GM12878 (cell line): ENCODE results near the gene TESK2. TPM values are rescaled to one million over a fixed set of nuclear protein-coding genes. Genes with fewer than 3 reads are reported as not detected.

Experiments
- ATAC-seq: fragments of 200-7000 bp; cut with Tn5 transposase; 3 replicates; pipeline ENCODE4 v1.9.1; 2020; ENCODE audit warnings: mild to moderate bottlenecking, moderate library complexity
- BruUV-seq: library from RNA; stranded (reverse); fragments of 400-500 nt; replicated peaks from 2 replicates; lab custom pipeline; 2021; lab: Mats Ljungman, UMichigan
- CTCF ChIA-PET: fragments of 300-600 bp; sonication (Branson Sonifier 250); formaldehyde crosslinking; extraction: SDS; loops from one replicate; lab custom pipeline; 2021; ENCODE audit warnings: inconsistent platforms; lab: Yijun Ruan, JAX
- POLR2A ChIA-PET: fragments of 350-600 bp; formaldehyde crosslinking; extraction: SDS; loops from one replicate; lab custom pipeline; 2021; ENCODE audit warnings: inconsistent platforms; lab: Charles Lee
- RAD21 ChIA-PET: fragments of 300-600 bp; sonication (Branson Sonifier 250); formaldehyde crosslinking; loops from one replicate; lab custom pipeline; 2023; ENCODE audit warnings: antibody characterized with exemption; ENCODE audit not compliant: unreplicated experiment; lab: Charles Lee
- SMC1A ChIA-PET: fragments of 300-600 bp; sonication (Branson Sonifier 250); formaldehyde crosslinking; loops from one replicate; lab custom pipeline; 2023; ENCODE audit not compliant: unreplicated experiment, uncharacterized antibody; lab: Charles Lee
- DNase-seq: peaks from one replicate; pipeline ENCODE4 v3.0.0-alpha.2; 2011; ENCODE audit warnings: low read depth, low spot score
- FAIRE-seq: peaks from 3 replicates; lab custom pipeline; 2011; peaks lifted over from hg19 to GRCh38; lab: Jason Lieb, UNC
- H2AFZ ChIP-seq: 2 replicates; pipeline ENCODE4 v1.6.0; 2011; ENCODE audit warnings: low read depth, low read length, control low read depth; ENCODE audit not compliant: control insufficient read depth
- H3K27ac ChIP-seq: 2 replicates; pipeline ENCODE4 v1.5.1; 2011; ENCODE audit warnings: control low read depth; ENCODE audit not compliant: control insufficient read depth, insufficient read depth
- H3K27me3 ChIP-seq, 2 experiments: replicated peaks in 1 of 2; 2 replicates each; pipeline versions ENCODE4 v1.6.0 to v1.6.1; 2011; ENCODE audit warnings: low read length in 1 of 2; ENCODE audit not compliant: control insufficient read depth in 2 of 2, insufficient read depth in 2 of 2
- H3K36me3 ChIP-seq, 2 experiments: 2 replicates each; pipeline ENCODE4 v1.5.1; 2011; ENCODE audit warnings: low read length in 1 of 2; ENCODE audit not compliant: control insufficient read depth in 2 of 2, insufficient read depth in 2 of 2
- H3K4me1 ChIP-seq: 2 replicates; pipeline ENCODE4 v1.6.1; 2011; ENCODE audit warnings: mild to moderate bottlenecking, low read length, moderate library complexity, mixed read lengths; ENCODE audit not compliant: control insufficient read depth, insufficient read depth
- H3K4me2 ChIP-seq: 2 replicates; pipeline ENCODE4 v1.6.0; 2011; ENCODE audit warnings: control low read depth; ENCODE audit not compliant: control insufficient read depth, insufficient read depth
- H3K4me3 ChIP-seq: fragments of 200-600 bp; sonication (generic); 2 replicates; pipeline ENCODE4 v1.5.1; 2016
- H3K79me2 ChIP-seq: 2 replicates; pipeline ENCODE4 v1.6.0; 2011; ENCODE audit warnings: low read length; ENCODE audit not compliant: control insufficient read depth, insufficient read depth
- H3K9ac ChIP-seq: 2 replicates; pipeline ENCODE4 v1.8.0; 2011; ENCODE audit warnings: low read length, control low read depth, mixed read lengths; ENCODE audit not compliant: control insufficient read depth, insufficient read depth
- H3K9me3 ChIP-seq: replicated peaks from 3 replicates; pipeline ENCODE4 v1.5.1; 2011; ENCODE audit warnings: mild to moderate bottlenecking, low read length; ENCODE audit not compliant: control insufficient read depth, insufficient read depth
- H4K20me1 ChIP-seq: 2 replicates; pipeline ENCODE4 v1.6.0; 2011; ENCODE audit not compliant: control insufficient read depth, insufficient read depth
- EP300 ChIP-seq, 2 experiments: fragments of 150-350 bp in 1 of 2; IDR thresholded peaks; 2 replicates each; pipeline ENCODE4 v1.6.1; 2011 to 2012; ENCODE audit warnings: low read depth in 2 of 2, low read length in 2 of 2, borderline replicate concordance in 1 of 2, improper control_type of control experiment in 1 of 2, inconsistent platforms in 1 of 2; ENCODE audit not compliant: control insufficient read depth in 1 of 2
- EZH2 ChIP-seq: IDR thresholded peaks from 2 replicates; pipeline ENCODE4 v1.6.1; 2012; ENCODE audit warnings: low read depth, mild to moderate bottlenecking, control low read depth, inconsistent platforms, low read length, borderline replicate concordance; ENCODE audit not compliant: control insufficient read depth
- POLR2A ChIP-seq: IDR thresholded peaks from 2 replicates; pipeline ENCODE4 v1.6.1; 2011; ENCODE audit warnings: low read depth, mild to moderate bottlenecking, low read length
- POLR2AphosphoS5 ChIP-seq: IDR thresholded peaks from 2 replicates; pipeline ENCODE4 v1.6.1; 2011; ENCODE audit warnings: mild to moderate bottlenecking, low read length, inconsistent platforms
- RAD21 ChIP-seq: IDR thresholded peaks from 2 replicates; pipeline ENCODE4 v1.6.1; 2011; ENCODE audit warnings: mild to moderate bottlenecking, low read depth, low read length, moderate library complexity; ENCODE audit not compliant: insufficient read depth
- RUNX3 ChIP-seq: IDR thresholded peaks from 2 replicates; pipeline ENCODE4 v1.6.1; 2012; ENCODE audit warnings: low read length, inconsistent platforms
- SIN3A ChIP-seq: IDR thresholded peaks from 2 replicates; pipeline ENCODE4 v1.6.1; 2012; ENCODE audit warnings: low read depth, low read length, improper control_type of control experiment
- SMAD5 ChIP-seq: IDR thresholded peaks from 2 replicates; pipeline ENCODE4 v1.6.1; 2016; ENCODE audit warnings: antibody characterized with exemption, low read depth
- WGBS: methylation state at CpG from one replicate; pipeline ENCODE4 v1.1.6; 2016; ENCODE audit warnings: low lambda C conversion rate; ENCODE audit not compliant: insufficient replicate concordance, insufficient coverage; ENCODE audit errors: missing lambda C conversion rate; 5-methylcytosine and 5-hydroxymethylcytosine counted together
- in situ Hi-C: fragments of 300-500 bp; cut with MboI; formaldehyde crosslinking; loops from 9 replicates; pipeline ENCODE4 v1.14.3; 2018; ENCODE audit warnings: mixed read lengths
- intact Hi-C: fragments of 100-400 bp; cut with micrococcal nuclease; formaldehyde crosslinking; loops from one replicate; pipeline ENCODE4 v1.14.2; 2022; ENCODE audit not compliant: unreplicated experiment
- polyA plus RNA-seq, 11 experiments: library from polyadenylated mRNA; depleted of rRNA in 4 of 11; unstranded in 6 of 11; stranded (reverse) in 5 of 11; fragments of >200 nt; fragmentation: Nextera tagmentation in 4 of 11; fragmentation: Illumina TruSeq in 1 of 11; extraction: Ambion mirVana in 4 of 11; extraction: Trizol in 1 of 11; gene quantifications; 1 replicate in 1 of 11; 2 replicates in 10 of 11; pipeline versions ENCODE4 v1.2.1 to v1.2.3, GENCODE V29; 2011 to 2016; ENCODE audit warnings: inconsistent platforms in 2 of 11, missing spikeins in 2 of 11, low read depth in 1 of 11
- total RNA-seq, 4 experiments: library from RNA; depleted of rRNA in 3 of 4; stranded (reverse); fragments of >200 nt in 3 of 4; fragmentation: Illumina TruSeq in 1 of 4; extraction: Trizol in 1 of 4; gene quantifications; 2 replicates each; pipeline versions ENCODE4 v1.2.1 to v1.2.3, GENCODE V29; 2013 to 2021
- TF ChIP-seq, protein P1 (sequence below), 3 experiments: IDR thresholded peaks in 2 of 3; conservative IDR thresholded peaks in 1 of 3; 2 replicates each; pipeline ENCODE4 v1.5.1; 2011; ENCODE audit warnings: low read depth in 3 of 3, low read length in 3 of 3, mild to moderate bottlenecking in 3 of 3, control low read depth in 2 of 3, moderate library complexity in 2 of 3, inconsistent platforms in 1 of 3, mixed read lengths in 1 of 3; ENCODE audit not compliant: control insufficient read depth in 2 of 3, insufficient read depth in 1 of 3; ENCODE audit errors: extremely low read depth in 1 of 3
- TF ChIP-seq, protein P2 (sequence below): IDR thresholded peaks from 2 replicates; pipeline ENCODE4 v1.6.1; 2012; ENCODE audit warnings: mild to moderate bottlenecking, low read depth, low read length

The TESK2 gene
- total and polyA plus RNA-seq, 10 of the 15 experiments (the other 5 are each of a cell fraction or from before 2014, with no cell fraction given), result 2.2 to 10.0 (median 5.7) TPM

DNA sequence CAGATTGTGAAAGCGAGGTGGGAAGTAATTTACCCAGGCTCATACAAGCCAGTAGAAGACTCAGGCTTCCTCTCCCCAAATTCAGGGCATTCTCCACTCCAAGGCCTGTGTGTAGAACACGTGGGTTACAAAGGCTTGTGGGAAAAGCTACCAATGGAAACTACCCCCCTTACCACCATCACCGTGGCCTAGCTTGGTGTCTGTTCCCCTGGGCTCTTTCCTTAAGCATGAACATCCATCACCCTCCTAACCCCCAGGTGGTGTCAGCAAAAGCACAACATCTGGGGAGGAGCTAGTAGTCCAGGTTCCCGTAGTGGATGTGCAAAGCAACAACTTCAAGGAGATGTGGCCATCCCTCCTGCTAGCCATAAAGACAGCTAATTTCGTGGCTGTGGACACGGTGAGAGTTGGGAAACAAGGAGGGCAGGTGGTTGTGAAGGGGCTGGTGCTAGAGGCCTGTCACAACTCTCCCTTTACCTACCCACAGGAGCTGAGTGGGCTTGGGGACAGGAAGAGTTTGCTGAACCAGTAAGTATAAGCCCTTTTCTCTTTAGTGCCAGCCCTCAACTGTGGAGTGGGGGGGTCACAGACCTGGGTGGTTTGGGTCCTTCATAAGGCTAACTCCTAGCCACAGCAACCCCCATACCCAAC lies 150.0 kb downstream of the TESK2 start:
- ChIA-PET RAD21 (interaction anchor here (0.7 to 4.1 kb wide), 20 partner anchors 10 to 609 kb away, joined by 3 to 83 read pairs (median 5); partner anchors contain the start of genes CCDC163, HECTD3, HPDL and MMACHC), SMC1A (interaction anchor here (1.0 to 7.9 kb wide), 18 partner anchors 7 to 329 kb away, joined by 3 to 73 read pairs (median 9); partner anchors contain the start of genes CCDC163, HPDL, MMACHC and TESK2), POLR2A (interaction anchor here (0.7 to 5.4 kb wide), 19 partner anchors 8 to 355 kb away, joined by 3 to 98 read pairs (median 6); partner anchors contain the start of genes AKR1A1, CCDC163, EIF2B3 and GPBP1L1), CTCF (interaction anchor here (0.9 to 6.6 kb wide), 15 partner anchors 14 to 329 kb away, joined by 3 to 94 read pairs (median 9); partner anchors contain the start of genes CCDC163, HECTD3, HPDL and MMACHC)
- Histone ChIP-seq H3K36me3 (peaks cover 19 to 25% of the 10 kb centered on the region in 2 experiments), H4K20me1 (no peaks in the 10 kb centered on the region), H3K4me1 (peaks cover 11% of the 10 kb centered on the region), H3K4me2 (peak overlapping the region; percentile 82), H3K27me3 (no peaks in the 10 kb centered on the region), H3K79me2 (peaks cover 38% of the 10 kb centered on the region), H3K9ac (peak overlapping the region; percentile 98), H3K27ac (peak overlapping the region; percentile 93), H3K4me3 (peak overlapping the region; percentile 71), H3K9me3 (no peaks in the 10 kb centered on the region), H2AFZ (no peak overlapping the region)
- peak; percentile 13; the same call in 1 of the 2 replicates for TF ChIP-seq RUNX3
- TF ChIP-seq SIN3A, result no peak
- TF ChIP-seq RAD21, result peak; percentile 21; the same call in 1 of the 2 replicates
- TF ChIP-seq, protein P1, sequence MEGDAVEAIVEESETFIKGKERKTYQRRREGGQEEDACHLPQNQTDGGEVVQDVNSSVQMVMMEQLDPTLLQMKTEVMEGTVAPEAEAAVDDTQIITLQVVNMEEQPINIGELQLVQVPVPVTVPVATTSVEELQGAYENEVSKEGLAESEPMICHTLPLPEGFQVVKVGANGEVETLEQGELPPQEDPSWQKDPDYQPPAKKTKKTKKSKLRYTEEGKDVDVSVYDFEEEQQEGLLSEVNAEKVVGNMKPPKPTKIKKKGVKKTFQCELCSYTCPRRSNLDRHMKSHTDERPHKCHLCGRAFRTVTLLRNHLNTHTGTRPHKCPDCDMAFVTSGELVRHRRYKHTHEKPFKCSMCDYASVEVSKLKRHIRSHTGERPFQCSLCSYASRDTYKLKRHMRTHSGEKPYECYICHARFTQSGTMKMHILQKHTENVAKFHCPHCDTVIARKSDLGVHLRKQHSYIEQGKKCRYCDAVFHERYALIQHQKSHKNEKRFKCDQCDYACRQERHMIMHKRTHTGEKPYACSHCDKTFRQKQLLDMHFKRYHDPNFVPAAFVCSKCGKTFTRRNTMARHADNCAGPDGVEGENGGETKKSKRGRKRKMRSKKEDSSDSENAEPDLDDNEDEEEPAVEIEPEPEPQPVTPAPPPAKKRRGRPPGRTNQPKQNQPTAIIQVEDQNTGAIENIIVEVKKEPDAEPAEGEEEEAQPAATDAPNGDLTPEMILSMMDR (IDR thresholded peaks at IDR 0.05 in 2 of 3, conservative IDR thresholded peaks at IDR 0.05 in 1 of 3; ENCODE audit: control insufficient read depth in 2 of 3, extremely low read depth in 1 of 3, insufficient read depth in 1 of 3, low read depth in 3 of 3, low read length in 3 of 3), result peak in 1 of 3 experiments; percentile 29; a peak in 2 of 6 replicates
- TF ChIP-seq SMAD5, result peak; percentile 70
- TF ChIP-seq POLR2A, result peak; percentile 67
- no peak for TF ChIP-seq EZH2
- TF ChIP-seq EP300 (IDR thresholded peaks at IDR 0.05; ENCODE audit: borderline replicate concordance in 1 of 2, control insufficient read depth in 1 of 2, low read depth in 2 of 2, low read length in 2 of 2), result no peak
- TF ChIP-seq POLR2AphosphoS5, result peak; percentile 37; the same call in 1 of the 2 replicates
- TF ChIP-seq, protein P2, sequence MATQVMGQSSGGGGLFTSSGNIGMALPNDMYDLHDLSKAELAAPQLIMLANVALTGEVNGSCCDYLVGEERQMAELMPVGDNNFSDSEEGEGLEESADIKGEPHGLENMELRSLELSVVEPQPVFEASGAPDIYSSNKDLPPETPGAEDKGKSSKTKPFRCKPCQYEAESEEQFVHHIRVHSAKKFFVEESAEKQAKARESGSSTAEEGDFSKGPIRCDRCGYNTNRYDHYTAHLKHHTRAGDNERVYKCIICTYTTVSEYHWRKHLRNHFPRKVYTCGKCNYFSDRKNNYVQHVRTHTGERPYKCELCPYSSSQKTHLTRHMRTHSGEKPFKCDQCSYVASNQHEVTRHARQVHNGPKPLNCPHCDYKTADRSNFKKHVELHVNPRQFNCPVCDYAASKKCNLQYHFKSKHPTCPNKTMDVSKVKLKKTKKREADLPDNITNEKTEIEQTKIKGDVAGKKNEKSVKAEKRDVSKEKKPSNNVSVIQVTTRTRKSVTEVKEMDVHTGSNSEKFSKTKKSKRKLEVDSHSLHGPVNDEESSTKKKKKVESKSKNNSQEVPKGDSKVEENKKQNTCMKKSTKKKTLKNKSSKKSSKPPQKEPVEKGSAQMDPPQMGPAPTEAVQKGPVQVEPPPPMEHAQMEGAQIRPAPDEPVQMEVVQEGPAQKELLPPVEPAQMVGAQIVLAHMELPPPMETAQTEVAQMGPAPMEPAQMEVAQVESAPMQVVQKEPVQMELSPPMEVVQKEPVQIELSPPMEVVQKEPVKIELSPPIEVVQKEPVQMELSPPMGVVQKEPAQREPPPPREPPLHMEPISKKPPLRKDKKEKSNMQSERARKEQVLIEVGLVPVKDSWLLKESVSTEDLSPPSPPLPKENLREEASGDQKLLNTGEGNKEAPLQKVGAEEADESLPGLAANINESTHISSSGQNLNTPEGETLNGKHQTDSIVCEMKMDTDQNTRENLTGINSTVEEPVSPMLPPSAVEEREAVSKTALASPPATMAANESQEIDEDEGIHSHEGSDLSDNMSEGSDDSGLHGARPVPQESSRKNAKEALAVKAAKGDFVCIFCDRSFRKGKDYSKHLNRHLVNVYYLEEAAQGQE, result no peak
- in situ Hi-C loops (no loop called here), intact Hi-C loops (loop anchor here (1.0 to 5.0 kb wide), 4 partner anchors 37 to 346 kb away; partner anchors contain the start of genes CCDC163, GPBP1L1, HECTD3 and MMACHC)
- ATAC-seq (peak; percentile 6), FAIRE-seq (peak; percentile 47), DNase-seq (no peak)
- WGBS, result 8% methylated on average over 6 of the region's 6 CpGs
- no TSS peak for BruUV-seq
